Measurements from ENCODE around the gene TFF1.

DNA sequence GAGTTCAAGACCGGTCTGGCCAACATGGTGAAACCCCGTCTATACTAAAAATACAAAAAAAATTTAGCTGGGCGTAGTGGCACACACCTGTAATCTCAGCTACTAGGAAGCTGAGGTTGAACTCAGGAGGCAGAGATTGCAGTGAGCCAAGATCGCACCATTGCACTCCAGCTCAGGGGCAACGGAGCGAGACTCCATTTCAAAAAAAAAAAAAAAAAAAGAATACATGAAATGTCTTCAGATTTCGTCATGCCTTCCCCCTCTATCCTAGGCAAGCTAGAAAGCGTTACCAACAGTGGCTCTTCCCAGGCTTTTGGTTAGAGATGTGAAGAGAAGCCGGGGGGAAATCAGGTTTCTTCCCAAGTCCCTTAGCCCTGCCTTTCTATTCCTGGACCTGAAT is 3.6 kb downstream of the TFF1 start:
- TF ChIP-seq, protein P1, sequence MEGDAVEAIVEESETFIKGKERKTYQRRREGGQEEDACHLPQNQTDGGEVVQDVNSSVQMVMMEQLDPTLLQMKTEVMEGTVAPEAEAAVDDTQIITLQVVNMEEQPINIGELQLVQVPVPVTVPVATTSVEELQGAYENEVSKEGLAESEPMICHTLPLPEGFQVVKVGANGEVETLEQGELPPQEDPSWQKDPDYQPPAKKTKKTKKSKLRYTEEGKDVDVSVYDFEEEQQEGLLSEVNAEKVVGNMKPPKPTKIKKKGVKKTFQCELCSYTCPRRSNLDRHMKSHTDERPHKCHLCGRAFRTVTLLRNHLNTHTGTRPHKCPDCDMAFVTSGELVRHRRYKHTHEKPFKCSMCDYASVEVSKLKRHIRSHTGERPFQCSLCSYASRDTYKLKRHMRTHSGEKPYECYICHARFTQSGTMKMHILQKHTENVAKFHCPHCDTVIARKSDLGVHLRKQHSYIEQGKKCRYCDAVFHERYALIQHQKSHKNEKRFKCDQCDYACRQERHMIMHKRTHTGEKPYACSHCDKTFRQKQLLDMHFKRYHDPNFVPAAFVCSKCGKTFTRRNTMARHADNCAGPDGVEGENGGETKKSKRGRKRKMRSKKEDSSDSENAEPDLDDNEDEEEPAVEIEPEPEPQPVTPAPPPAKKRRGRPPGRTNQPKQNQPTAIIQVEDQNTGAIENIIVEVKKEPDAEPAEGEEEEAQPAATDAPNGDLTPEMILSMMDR (IDR thresholded peaks at IDR 0.05; ENCODE audit: insufficient read depth, low read length): no peak
- no peak for TF ChIP-seq POLR2AphosphoS5 (IDR thresholded peaks at IDR 0.05; ENCODE audit: low read depth)
- TF ChIP-seq GABPA (IDR thresholded peaks at IDR 0.05; ENCODE audit: low read depth): no peak
- TF ChIP-seq, protein P2, sequence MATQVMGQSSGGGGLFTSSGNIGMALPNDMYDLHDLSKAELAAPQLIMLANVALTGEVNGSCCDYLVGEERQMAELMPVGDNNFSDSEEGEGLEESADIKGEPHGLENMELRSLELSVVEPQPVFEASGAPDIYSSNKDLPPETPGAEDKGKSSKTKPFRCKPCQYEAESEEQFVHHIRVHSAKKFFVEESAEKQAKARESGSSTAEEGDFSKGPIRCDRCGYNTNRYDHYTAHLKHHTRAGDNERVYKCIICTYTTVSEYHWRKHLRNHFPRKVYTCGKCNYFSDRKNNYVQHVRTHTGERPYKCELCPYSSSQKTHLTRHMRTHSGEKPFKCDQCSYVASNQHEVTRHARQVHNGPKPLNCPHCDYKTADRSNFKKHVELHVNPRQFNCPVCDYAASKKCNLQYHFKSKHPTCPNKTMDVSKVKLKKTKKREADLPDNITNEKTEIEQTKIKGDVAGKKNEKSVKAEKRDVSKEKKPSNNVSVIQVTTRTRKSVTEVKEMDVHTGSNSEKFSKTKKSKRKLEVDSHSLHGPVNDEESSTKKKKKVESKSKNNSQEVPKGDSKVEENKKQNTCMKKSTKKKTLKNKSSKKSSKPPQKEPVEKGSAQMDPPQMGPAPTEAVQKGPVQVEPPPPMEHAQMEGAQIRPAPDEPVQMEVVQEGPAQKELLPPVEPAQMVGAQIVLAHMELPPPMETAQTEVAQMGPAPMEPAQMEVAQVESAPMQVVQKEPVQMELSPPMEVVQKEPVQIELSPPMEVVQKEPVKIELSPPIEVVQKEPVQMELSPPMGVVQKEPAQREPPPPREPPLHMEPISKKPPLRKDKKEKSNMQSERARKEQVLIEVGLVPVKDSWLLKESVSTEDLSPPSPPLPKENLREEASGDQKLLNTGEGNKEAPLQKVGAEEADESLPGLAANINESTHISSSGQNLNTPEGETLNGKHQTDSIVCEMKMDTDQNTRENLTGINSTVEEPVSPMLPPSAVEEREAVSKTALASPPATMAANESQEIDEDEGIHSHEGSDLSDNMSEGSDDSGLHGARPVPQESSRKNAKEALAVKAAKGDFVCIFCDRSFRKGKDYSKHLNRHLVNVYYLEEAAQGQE (IDR thresholded peaks at IDR 0.05; ENCODE audit: insufficient replicate concordance, low read depth): no peak
- no peak for TF ChIP-seq SPI1 (IDR thresholded peaks at IDR 0.05; ENCODE audit: borderline replicate concordance, low read depth)

Measured in HL-60 (cell line).